ENCODE measurements around the gene TCAP.

GRCh38 chr17:39709319-39709997 is 44.3 kb downstream of the TCAP start:
- TF ChIP-seq CTCF (IDR thresholded peaks at IDR 0.05) = no peak
- no peak for TF ChIP-seq POLR2A (IDR thresholded peaks at IDR 0.05)
